A673 (cell line): ENCODE measurements around the gene NOTCH4. TPM values are rescaled to one million over a fixed set of nuclear protein-coding genes. Genes with fewer than 3 reads are reported as not detected.
"Not testable (repeated sequence)": the region's sequence is repeated elsewhere in the genome, so short reads cannot be mapped to it uniquely, and the experiment has no call there.

ENCODE experiments used
- BruUV-seq: library from RNA; stranded (reverse); fragments of 400-500 nt; replicated peaks from 2 replicates; lab custom pipeline; 2021; lab: Mats Ljungman, UMichigan
- CTCF ChIA-PET: fragments of 300-600 bp; sonication (Branson Sonifier 250); formaldehyde crosslinking; loops from one replicate; lab custom pipeline; 2022; ENCODE audit warnings: antibody characterized with exemption; lab: Charles Lee
- POLR2A ChIA-PET: fragments of 300-600 bp; sonication (Branson Sonifier 250); formaldehyde crosslinking; loops from one replicate; lab custom pipeline; 2022; ENCODE audit warnings: antibody characterized with exemption; ENCODE audit not compliant: low non-redundant PET; lab: Charles Lee
- DNase-seq: peaks from one replicate; pipeline ENCODE4 v3.0.0-alpha.2; 2015; ENCODE audit warnings: low spot score
- H3K27ac ChIP-seq: fragments of 200-600 bp; sonication (generic); 2 replicates; pipeline ENCODE4 v1.5.1; 2016; ENCODE audit warnings: mixed run types, low read depth, mild to moderate bottlenecking, mixed read lengths, antibody characterized with exemption, low read length; ENCODE audit not compliant: poor library complexity, severe bottlenecking
- H3K27me3 ChIP-seq: fragments of 200-600 bp; sonication (generic); replicated peaks from 2 replicates; pipeline ENCODE4 v1.6.1; 2017; ENCODE audit warnings: mixed run types, low read depth, mild to moderate bottlenecking, mixed read lengths, antibody characterized with exemption, low read length; ENCODE audit not compliant: insufficient read depth, poor library complexity
- H3K36me3 ChIP-seq: fragments of 200-600 bp; sonication (generic); 2 replicates; pipeline ENCODE4 v1.6.1; 2016; ENCODE audit warnings: mixed run types, mild to moderate bottlenecking, mixed read lengths, antibody characterized with exemption, low read length; ENCODE audit not compliant: insufficient read depth, poor library complexity, severe bottlenecking
- H3K4me1 ChIP-seq: fragments of 200-600 bp; sonication (generic); 2 replicates; pipeline ENCODE4 v1.6.1; 2017; ENCODE audit warnings: mixed run types, mild to moderate bottlenecking, mixed read lengths, antibody characterized with exemption, low read length; ENCODE audit not compliant: insufficient read depth, poor library complexity, severe bottlenecking
- H3K4me3 ChIP-seq: fragments of 200-600 bp; sonication (generic); 2 replicates; pipeline ENCODE4 v1.5.1; 2016; ENCODE audit warnings: low read depth, mixed run types, mild to moderate bottlenecking, mixed read lengths, low read length; ENCODE audit not compliant: poor library complexity, severe bottlenecking
- H3K9me3 ChIP-seq: fragments of 200-600 bp; sonication (generic); 2 replicates; pipeline ENCODE4 v1.6.1; 2016; ENCODE audit warnings: mixed run types, low read depth, mild to moderate bottlenecking, mixed read lengths, antibody characterized with exemption, low read length; ENCODE audit not compliant: poor library complexity, severe bottlenecking
- CTCF ChIP-seq: fragments of 300-800, 200-600 bp; sonication (generic); conservative IDR thresholded peaks from 2 replicates; pipeline ENCODE4 v1.5.1; 2017; ENCODE audit warnings: low read depth, mild to moderate bottlenecking, antibody characterized with exemption, low read length, moderate library complexity, mixed read lengths
- EZH2 ChIP-seq: fragments of 200-600 bp; sonication (generic); IDR thresholded peaks from 2 replicates; pipeline ENCODE4 v1.6.1; 2017; ENCODE audit warnings: borderline replicate concordance, low read depth, mild to moderate bottlenecking, mixed read lengths, antibody characterized with exemption, low read length; ENCODE audit not compliant: poor library complexity, severe bottlenecking
- intact Hi-C: fragments of 100-400 bp; cut with micrococcal nuclease; formaldehyde crosslinking; loops from one replicate; pipeline ENCODE4 v1.10.0; 2022; ENCODE audit not compliant: unreplicated experiment
- total RNA-seq: library from RNA; stranded (reverse); gene quantifications from 2 replicates; pipeline ENCODE4 v1.2.3, GENCODE V29; 2021

NOTCH4 gene
- total RNA-seq, 1 experiment from 2014 or later = 2.4 TPM

GRCh38 chr6:32195652-32195901 lies 28.3 kb downstream of the NOTCH4 start:
- intact Hi-C loops = loop anchor here (1.0 to 2.0 kb wide), 2 partner anchors 67 to 76 kb away; partner anchors contain the start of gene ATF6B
- POLR2A ChIA-PET = interaction anchor here (0.5 to 1.0 kb wide), 4 partner anchors 60 to 776 kb away, joined by 3 to 4 read pairs (median 4); no protein-coding TSS in a partner anchor
- TF ChIP-seq EZH2 (no peak), CTCF (peak; percentile 12; the same call in 1 of the 2 replicates)
- Histone ChIP-seq H3K4me3 (peak overlapping the region; percentile 64), H3K27me3 (no peaks in the 10 kb centered on the region), H3K27ac (peak overlapping the region; percentile 99), H3K36me3 (no peaks in the 10 kb centered on the region), H3K4me1 (peaks cover 41% of the 10 kb centered on the region), H3K9me3 (no peaks in the 10 kb centered on the region)
- CTCF ChIA-PET = interaction anchor here (0.6 to 1.0 kb wide), 4 partner anchors 18 to 174 kb away, joined by 3 to 4 read pairs (median 4); partner anchors contain the start of gene EGFL8
- BruUV-seq = no TSS peak
- peak; percentile 100 for DNase-seq

- ChIA-PET POLR2A (interaction anchor here (0.5 to 1.0 kb wide), 3 partner anchors 66 to 777 kb away, joined by 3 to 4 read pairs (median 4); no protein-coding TSS in a partner anchor), CTCF (interaction anchor here (0.6 to 1.0 kb wide), 3 partner anchors 17 to 174 kb away, joined by 3 to 4 read pairs (median 4); partner anchors contain the start of gene EGFL8)
- TF ChIP-seq CTCF = peak; percentile 60
- no peak for TF ChIP-seq EZH2
- Histone ChIP-seq H3K27me3 (no peaks in the 10 kb centered on the region), H3K27ac (peak overlapping the region; percentile 99), H3K36me3 (no peaks in the 10 kb centered on the region), H3K4me3 (peak overlapping the region; percentile 64), H3K9me3 (no peaks in the 10 kb centered on the region), H3K4me1 (peaks cover 44% of the 10 kb centered on the region)
- DNase-seq = peak; percentile 76
- TSS peak; percentile 89 for BruUV-seq
- intact Hi-C loops = loop anchor here (1.0 to 2.0 kb wide), 2 partner anchors 66 to 76 kb away; partner anchors contain the start of gene ATF6B
These were observed 28.8 kb downstream of the NOTCH4 start for GRCh38 chr6:32194825-32195651.

GRCh38 chr6:32194388-32194787 lies 29.5 kb downstream of the NOTCH4 start:
- TF ChIP-seq EZH2 = no peak
- no peak for TF ChIP-seq CTCF
- no TSS peak for BruUV-seq
- Histone ChIP-seq H3K27ac (peak overlapping the region; percentile 99), H3K36me3 (no peaks in the 10 kb centered on the region), H3K9me3 (no peaks in the 10 kb centered on the region), H3K27me3 (no peaks in the 10 kb centered on the region), H3K4me1 (peaks cover 44% of the 10 kb centered on the region), H3K4me3 (no peak overlapping the region)
- intact Hi-C loops = loop anchor here (2.0 kb wide), 1 partner anchor 66 kb away; the partner anchor contains the start of gene ATF6B
- CTCF ChIA-PET = no interaction called here
- DNase-seq = no peak
- POLR2A ChIA-PET = no interaction called here

- POLR2A ChIA-PET, CTCF ChIA-PET, H3K27me3 ChIP-seq, intact Hi-C loops, H3K4me3 ChIP-seq, H3K9me3 ChIP-seq, BruUV-seq, H3K36me3 ChIP-seq, DNase-seq: not testable (repeated sequence)
- Histone ChIP-seq H3K27ac (peak overlapping the region; percentile 94), H3K4me1 (peaks cover 44% of the 10 kb centered on the region)
These were observed 30.8 kb downstream of the NOTCH4 start for GRCh38 chr6:32193096-32193495.
